ENCODE results near the gene SLC6A12. TPM values are rescaled to one million over a fixed set of nuclear protein-coding genes. Genes with fewer than 3 reads are reported as not detected.

The SLC6A12 gene
- total and polyA plus RNA-seq, 9 of the 15 experiments (the other 6 are each of a cell fraction or from before 2014, with no cell fraction given): not detected

- TF ChIP-seq ZNF609 (CRISPR knock-in tag; IDR thresholded peaks at IDR 0.05; ENCODE audit: borderline replicate concordance) (no peak), REST (IDR thresholded peaks at IDR 0.05; ENCODE audit: borderline replicate concordance) (peak; percentile 64; the same call in 1 of the 2 replicates), REST (CRISPR knock-in tag; IDR thresholded peaks at IDR 0.05; ENCODE audit: low read depth) (no peak), ZNF740 (CRISPR knock-in tag; IDR thresholded peaks at IDR 0.05) (peak; percentile 98), ZNF740 (tag; IDR thresholded peaks at IDR 0.05) (peak in 1 of 2 experiments; percentile 91; a peak in 2 of 4 replicates), SRF (CRISPR knock-in tag; IDR thresholded peaks at IDR 0.05) (no peak), ETV1 (tag; conservative IDR thresholded peaks at IDR 0.05; ENCODE audit: low read depth) (peak; percentile 93), DEAF1 (CRISPR knock-in tag; IDR thresholded peaks at IDR 0.05) (peak; percentile 46; the same call in 1 of the 2 replicates), ZNF311 (CRISPR knock-in tag; IDR thresholded peaks at IDR 0.05) (no peak), GABPB1 (CRISPR knock-in tag; IDR thresholded peaks at IDR 0.05) (peak; percentile 74), ASH1L (IDR thresholded peaks at IDR 0.05; ENCODE audit: borderline replicate concordance, low read depth, partially characterized antibody) (no peak), CBX2 (IDR thresholded peaks at IDR 0.05; ENCODE audit: insufficient read depth, low read length, poor library complexity, severe bottlenecking) (no peak)
Observed at GRCh38 chr12:219891-220352, 6.0 kb upstream of the SLC6A12 start (continued).
